Tibial nerve (tissue), 4 donors: ENCODE data around the gene DYRK4. TPM values are rescaled to one million over a fixed set of nuclear protein-coding genes. Genes with fewer than 3 reads are reported as not detected.

ENCODE experiments used
- DNase-seq, 2 donors: peaks; one replicate each; pipeline ENCODE4 v3.0.0-alpha.2; 2019; ENCODE audit warnings: low spot score in 2 of 2
- H3K27ac ChIP-seq, 4 donors: fragments of 200-600 bp; sonication (generic) in 3 of 4; one replicate each; pipeline ENCODE4 v1.5.1; 2017 to 2019; ENCODE audit warnings: mild to moderate bottlenecking in 1 of 4
- H3K27me3 ChIP-seq, 2 donors: fragments of 200-600 bp; sonication (generic) in 1 of 2; one replicate each; pipeline versions ENCODE4 v1.5.1 to v1.6.0; 2017 to 2019
- H3K36me3 ChIP-seq, 3 donors: fragments of 200-600 bp; sonication (generic); one replicate each; pipeline ENCODE4 v1.5.1; 2018 to 2019
- H3K4me1 ChIP-seq, 4 donors: fragments of 200-600 bp; sonication (generic) in 3 of 4; one replicate each; pipeline ENCODE4 v1.5.1; 2017 to 2019
- H3K4me3 ChIP-seq, 4 donors: fragments of 200-600 bp; sonication (generic) in 3 of 4; one replicate each; pipeline ENCODE4 v1.5.1; 2017 to 2019; ENCODE audit warnings: mild to moderate bottlenecking in 1 of 4, moderate library complexity in 1 of 4
- H3K9me3 ChIP-seq, 4 donors: fragments of 200-600 bp; sonication (generic) in 3 of 4; one replicate each; pipeline ENCODE4 v1.5.1; 2017 to 2019
- CTCF ChIP-seq, 5 experiments: fragments of 200-600 bp in 3 of 5; fragments of 450-650 bp in 2 of 5; sonication (generic) in 3 of 5; IDR thresholded peaks; one replicate each; pipeline ENCODE4 v1.5.1; 2016 to 2019; ENCODE audit warnings: antibody characterized with exemption in 5 of 5, mild to moderate bottlenecking in 3 of 5, moderate library complexity in 2 of 5
- EP300 ChIP-seq, 2 donors: sonication (generic); formaldehyde crosslinking; IDR thresholded peaks; one replicate each; pipeline ENCODE4 v1.6.1; 2017; ENCODE audit warnings: antibody characterized with exemption in 2 of 2, mild to moderate bottlenecking in 1 of 2
- POLR2A ChIP-seq, 2 donors: fragments of 450-650 bp; IDR thresholded peaks; one replicate each; pipeline ENCODE4 v1.6.1; 2017; ENCODE audit warnings: antibody characterized with exemption in 2 of 2, mild to moderate bottlenecking in 2 of 2, moderate library complexity in 2 of 2
- WGBS, 2 donors: methylation state at CpG; one replicate each; pipeline ENCODE4 v1.1.5; 2018; 5-methylcytosine and 5-hydroxymethylcytosine counted together
- total RNA-seq, 4 donors: library from RNA; depleted of rRNA; stranded (reverse); fragments of >200 nt; gene quantifications; one replicate each; pipeline ENCODE4 v1.1.0, GENCODE V29; 2016

The DYRK4 gene
- total RNA-seq, 4 donors from 2014 or later: 26.7 to 54.0 (median 40.9) TPM

DNA sequence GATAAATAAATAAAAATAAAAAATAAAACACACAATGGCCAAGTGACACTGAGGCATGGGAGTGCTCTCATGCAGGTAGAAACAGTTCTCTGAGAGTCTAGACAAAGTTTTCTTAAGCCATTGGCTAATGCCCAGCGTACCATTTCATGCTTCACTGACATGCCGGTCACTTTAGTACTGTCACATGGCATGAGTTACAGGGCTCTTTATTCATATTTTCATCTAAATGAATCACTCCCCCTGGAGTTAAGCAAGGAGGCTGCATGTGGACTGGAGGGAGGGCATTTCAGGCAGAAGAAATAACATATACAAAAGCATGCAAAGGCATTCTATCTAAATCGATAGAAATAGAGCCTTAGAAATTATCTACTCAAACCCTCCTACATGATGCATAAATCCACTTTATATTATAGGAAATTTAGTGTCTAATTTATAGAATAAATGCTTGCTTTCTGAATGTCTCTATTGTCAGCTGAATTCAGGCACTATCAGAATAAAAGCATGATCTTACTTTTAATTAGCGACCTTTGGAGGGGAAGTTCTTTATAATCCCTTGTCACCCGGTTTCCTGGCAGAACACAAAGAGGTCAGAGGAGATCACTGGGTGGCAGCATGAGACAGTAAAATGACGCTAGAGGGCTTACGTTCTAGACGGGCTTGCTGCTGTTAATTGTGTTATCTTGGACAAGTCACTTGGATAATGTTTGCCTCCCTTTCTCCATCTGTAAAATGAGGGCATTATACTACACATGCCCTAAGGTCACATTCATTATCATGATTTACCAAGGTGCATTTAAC lies 17.5 kb downstream of the DYRK4 start:
- Histone ChIP-seq H3K27me3 (no peaks in the 10 kb centered on the region), H3K36me3 (no peaks in the 10 kb centered on the region), H3K27ac (no peak overlapping the region), H3K4me3 (no peak overlapping the region), H3K4me1 (no peaks in the 10 kb centered on the region), H3K9me3 (no peaks in the 10 kb centered on the region)
- no peak for DNase-seq
- TF ChIP-seq CTCF (IDR thresholded peaks at IDR 0.05) (peak in 1 of 5 experiments; percentile 6), POLR2A (IDR thresholded peaks at IDR 0.05) (no peak)
- 17 to 19% methylated on average over 8 of the region's 8 CpGs for WGBS, 2 donors

- no peaks in the 10 kb centered on the region for H3K9me3 ChIP-seq
- 14 to 54% methylated on average over 3 of the region's 3 CpGs for WGBS, 2 donors
- H3K36me3 ChIP-seq: no peaks in the 10 kb centered on the region
- H3K4me1 ChIP-seq: no peaks in the 10 kb centered on the region
- H3K27me3 ChIP-seq: no peaks in the 10 kb centered on the region
- no peak for DNase-seq
- H3K4me3 ChIP-seq: no peak overlapping the region
- no peak overlapping the region for H3K27ac ChIP-seq
- TF ChIP-seq EP300 (IDR thresholded peaks at IDR 0.05) (no peak), CTCF (IDR thresholded peaks at IDR 0.05) (no peak), POLR2A (IDR thresholded peaks at IDR 0.05) (no peak)
These were observed 18.3 kb downstream of the DYRK4 start for GRCh38 chr12:4580281-4580688.

- no peak for DNase-seq
- no peak for TF ChIP-seq POLR2A (IDR thresholded peaks at IDR 0.05)
These were observed 22.3 kb downstream of the DYRK4 start for GRCh38 chr12:4584281-4584680.

DNA sequence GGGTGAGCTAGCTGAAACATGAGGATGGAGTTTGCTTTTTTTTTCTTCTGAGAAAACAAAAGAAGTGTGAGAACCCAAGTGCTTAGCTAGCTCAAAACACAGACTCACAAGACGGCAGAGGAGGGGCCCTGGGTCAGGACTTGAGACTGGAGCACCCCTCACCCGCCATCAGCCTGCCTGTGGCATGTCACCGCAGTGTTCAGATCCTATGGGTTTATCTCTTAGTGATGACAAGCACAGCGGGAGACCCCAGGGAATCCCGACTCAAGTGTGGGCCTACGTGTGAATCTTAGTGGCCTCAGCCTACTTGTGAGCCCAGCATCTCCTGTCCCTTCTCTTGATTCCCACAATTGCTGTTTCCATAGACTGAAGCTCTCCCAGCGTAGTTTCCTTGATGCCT lies 22.9 kb downstream of the DYRK4 start:
- Histone ChIP-seq H3K36me3 (no peaks in the 10 kb centered on the region), H3K27me3 (no peaks in the 10 kb centered on the region), H3K9me3 (no peaks in the 10 kb centered on the region), H3K27ac (no peak overlapping the region), H3K4me1 (no peaks in the 10 kb centered on the region), H3K4me3 (no peak overlapping the region)
- DNase-seq: no peak
- WGBS, 2 donors: 82 to 89% methylated on average over 6 to 7 of the region's 7 CpGs
- no peak for TF ChIP-seq CTCF (IDR thresholded peaks at IDR 0.05)
- TF ChIP-seq EP300 (IDR thresholded peaks at IDR 0.05): no peak
- TF ChIP-seq POLR2A (IDR thresholded peaks at IDR 0.05): no peak

More at GRCh38 chr12:4584281-4584680, 22.3 kb downstream of the DYRK4 start:
- Histone ChIP-seq H3K36me3 (no peaks in the 10 kb centered on the region), H3K4me1 (no peaks in the 10 kb centered on the region), H3K27ac (no peak overlapping the region), H3K4me3 (no peak overlapping the region), H3K27me3 (no peaks in the 10 kb centered on the region), H3K9me3 (no peaks in the 10 kb centered on the region)
- WGBS, 2 donors: 87 to 95% methylated on average over 6 of the region's 6 CpGs

DNA sequence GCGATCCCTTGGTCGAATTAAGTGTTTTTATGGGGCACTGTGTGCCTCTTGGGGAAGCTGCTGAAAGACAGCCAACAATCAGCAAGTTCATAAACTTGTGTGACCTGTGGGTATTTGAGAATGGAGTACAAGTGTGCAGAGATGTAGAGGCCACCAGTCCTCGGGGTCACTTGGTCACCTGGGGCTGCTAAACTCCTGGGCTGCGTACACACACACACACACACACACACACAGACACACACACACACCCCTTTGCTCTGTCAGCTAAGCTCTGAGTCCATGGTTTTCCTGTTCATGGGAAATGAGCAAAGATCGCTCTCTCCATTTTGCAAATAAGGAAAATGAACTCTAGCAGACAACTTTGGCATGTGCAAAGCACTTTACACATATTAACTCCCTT lies 24.5 kb downstream of the DYRK4 start:
- Histone ChIP-seq H3K9me3 (no peaks in the 10 kb centered on the region), H3K4me3 (no peak overlapping the region), H3K27me3 (no peaks in the 10 kb centered on the region), H3K4me1 (no peaks in the 10 kb centered on the region), H3K27ac (no peak overlapping the region), H3K36me3 (no peaks in the 10 kb centered on the region)
- WGBS, 2 donors: 18 to 23% methylated on average over 5 of the region's 5 CpGs
- TF ChIP-seq EP300 (IDR thresholded peaks at IDR 0.05) (no peak), CTCF (IDR thresholded peaks at IDR 0.05) (no peak), POLR2A (IDR thresholded peaks at IDR 0.05) (no peak)
- no peak for DNase-seq
